H1 (cell line): ENCODE measurements around the gene RSPH9. TPM values are rescaled to one million over a fixed set of nuclear protein-coding genes. Genes with fewer than 3 reads are reported as not detected.

Source experiments
- CTCF ChIA-PET: fragments of 300-600 bp; sonication (Branson Sonifier 250); formaldehyde crosslinking; loops from one replicate; lab custom pipeline; 2021; ENCODE audit not compliant: partially characterized antibody; lab: Charles Lee
- POLR2A ChIA-PET: fragments of 300-600 bp; sonication (Branson Sonifier 250); formaldehyde crosslinking; loops from one replicate; lab custom pipeline; 2021; ENCODE audit warnings: inconsistent platforms; ENCODE audit not compliant: partially characterized antibody; lab: Charles Lee
- DNase-seq, 2 experiments: peaks; one replicate each; pipeline versions ENCODE4 v3.0.0 to v3.0.0-alpha.2; 2010 to 2022; ENCODE audit warnings: low spot score in 2 of 2, low read depth in 1 of 2, mixed read lengths in 1 of 2
- FAIRE-seq: peaks from 2 replicates; lab custom pipeline; 2011; peaks lifted over from hg19 to GRCh38; lab: Jason Lieb, UNC
- H2AFZ ChIP-seq: 2 replicates; pipeline ENCODE4 v1.8.1; 2012; ENCODE audit warnings: low read length, inconsistent platforms
- H2AK5ac ChIP-seq: 2 replicates; pipeline ENCODE4 v1.6.1; 2013; ENCODE audit warnings: low read depth, low read length
- H2BK120ac ChIP-seq: replicated peaks from 2 replicates; pipeline ENCODE3; 2013; ENCODE audit warnings: low read depth, low read length, inconsistent platforms
- H2BK12ac ChIP-seq: 2 replicates; pipeline ENCODE4 v1.6.1; 2013; ENCODE audit warnings: low read depth, low read length
- H2BK15ac ChIP-seq: 2 replicates; pipeline ENCODE4 v1.6.1; 2013; ENCODE audit warnings: low read length
- H2BK20ac ChIP-seq: 2 replicates; pipeline ENCODE4 v1.6.1; 2013; ENCODE audit warnings: low read length
- H2BK5ac ChIP-seq: 2 replicates; pipeline ENCODE4 v1.6.1; 2013; ENCODE audit warnings: low read depth, low read length
- H3K14ac ChIP-seq: 2 replicates; pipeline ENCODE4 v1.6.1; 2013; ENCODE audit warnings: inconsistent platforms; ENCODE audit not compliant: insufficient read length
- H3K18ac ChIP-seq: 2 replicates; pipeline ENCODE4 v1.6.1; 2013; ENCODE audit warnings: low read length; ENCODE audit errors: extremely low read depth
- H3K23ac ChIP-seq: 2 replicates; pipeline ENCODE4 v1.6.1; 2013; ENCODE audit warnings: inconsistent platforms; ENCODE audit not compliant: insufficient read length
- H3K23me2 ChIP-seq: 2 replicates; pipeline ENCODE4 v1.6.1; 2013; ENCODE audit warnings: low read depth, low read length
- H3K27ac ChIP-seq: 2 replicates; pipeline ENCODE4 v1.6.1; 2011; ENCODE audit warnings: low read depth, low read length, inconsistent platforms
- H3K27me3 ChIP-seq, 4 experiments: replicated peaks in 1 of 4; 1 replicate in 1 of 4; 2 replicates in 3 of 4; pipeline versions ENCODE4 v1.6.1 to v1.8.1; 2011 to 2013; ENCODE audit warnings: low read length in 3 of 4, mild to moderate bottlenecking in 3 of 4, inconsistent platforms in 2 of 4, mixed read lengths in 2 of 4, moderate library complexity in 1 of 4; ENCODE audit not compliant: control insufficient read depth in 3 of 4, insufficient read depth in 3 of 4; ENCODE audit errors: extremely low read depth in 1 of 4
- H3K36me3 ChIP-seq, 4 experiments: 2 replicates each; pipeline versions ENCODE4 v1.6.1 to v1.8.1; 2011 to 2013; ENCODE audit warnings: mild to moderate bottlenecking in 4 of 4, low read length in 3 of 4, moderate library complexity in 2 of 4, control low read depth in 1 of 4, inconsistent platforms in 1 of 4; ENCODE audit not compliant: insufficient read depth in 4 of 4, control insufficient read depth in 2 of 4
- H3K4ac ChIP-seq: replicated peaks from 2 replicates; pipeline ENCODE3; 2013; ENCODE audit warnings: low read length, low read depth, mixed read lengths, inconsistent platforms; ENCODE audit not compliant: insufficient read length
- H3K4me1 ChIP-seq, 4 experiments: replicated peaks in 1 of 4; 1 replicate in 1 of 4; 2 replicates in 3 of 4; pipeline versions ENCODE4 v1.6.1 to v1.8.1; 2011 to 2013; ENCODE audit warnings: low read length in 3 of 4, inconsistent platforms in 2 of 4, mixed read lengths in 1 of 4; ENCODE audit not compliant: insufficient read depth in 4 of 4, control insufficient read depth in 3 of 4
- H3K4me2 ChIP-seq, 2 experiments: 2 replicates each; pipeline versions ENCODE4 v1.6.1 to v1.8.1; 2011 to 2013; ENCODE audit warnings: low read depth in 2 of 2, low read length in 2 of 2, control low read depth in 1 of 2, inconsistent platforms in 1 of 2, mild to moderate bottlenecking in 1 of 2; ENCODE audit not compliant: insufficient read depth in 1 of 2
- H3K4me3 ChIP-seq, 4 experiments: fragments of 200-600, 300-600 bp in 1 of 4; sonication (generic), shearing (Covaris generic), sonication (Bioruptor Twin) in 1 of 4; 2 replicates each; pipeline versions ENCODE4 v1.5.1 to v1.8.1; 2011 to 2016; ENCODE audit warnings: low read length in 4 of 4, low read depth in 3 of 4, control low read depth in 2 of 4, inconsistent platforms in 2 of 4, mild to moderate bottlenecking in 2 of 4, mixed read lengths in 1 of 4, moderate library complexity in 1 of 4; ENCODE audit not compliant: insufficient read depth in 2 of 4; ENCODE audit errors: extremely low read depth in 1 of 4
- H3K56ac ChIP-seq: replicated peaks from 2 replicates; pipeline ENCODE3; 2013; ENCODE audit warnings: low read depth, mild to moderate bottlenecking, mixed read lengths, low read length, inconsistent platforms; ENCODE audit not compliant: insufficient read length
- H3K79me1 ChIP-seq: 2 replicates; pipeline ENCODE4 v1.6.1; 2013; ENCODE audit warnings: low read depth, low read length, control low read depth
- H3K79me2 ChIP-seq, 2 experiments: 2 replicates each; pipeline versions ENCODE4 v1.6.1 to v1.8.1; 2012 to 2013; ENCODE audit warnings: low read length in 2 of 2, mild to moderate bottlenecking in 2 of 2, inconsistent platforms in 1 of 2; ENCODE audit not compliant: insufficient read depth in 2 of 2, control insufficient read depth in 1 of 2
- H3K9ac ChIP-seq, 4 experiments: replicated peaks in 1 of 4; 1 replicate in 1 of 4; 2 replicates in 3 of 4; pipeline versions ENCODE4 v1.6.1 to v1.8.1; 2011 to 2013; ENCODE audit warnings: low read depth in 3 of 4, low read length in 3 of 4, control low read depth in 2 of 4, mild to moderate bottlenecking in 2 of 4, moderate library complexity in 2 of 4, inconsistent platforms in 1 of 4; ENCODE audit errors: extremely low read depth in 1 of 4
- H3K9me3 ChIP-seq, 2 experiments: 2 replicates each; pipeline versions ENCODE4 v1.6.1 to v1.8.1; 2012 to 2013; ENCODE audit warnings: mild to moderate bottlenecking in 2 of 2, moderate library complexity in 2 of 2, control low read depth in 1 of 2, inconsistent platforms in 1 of 2, low read depth in 1 of 2, low read length in 1 of 2, mixed read lengths in 1 of 2; ENCODE audit not compliant: insufficient read depth in 2 of 2
- H4K20me1 ChIP-seq, 2 experiments: replicated peaks in 1 of 2; 2 replicates each; pipeline versions ENCODE3 to v1.8.1; 2011 to 2013; ENCODE audit warnings: inconsistent platforms in 2 of 2, low read length in 2 of 2, mild to moderate bottlenecking in 1 of 2; ENCODE audit not compliant: insufficient read depth in 2 of 2, control insufficient read depth in 1 of 2
- H4K5ac ChIP-seq: 2 replicates; pipeline ENCODE4 v1.6.1; 2013; ENCODE audit warnings: low read length, low read depth, mixed read lengths, inconsistent platforms; ENCODE audit not compliant: insufficient read length
- H4K8ac ChIP-seq: 2 replicates; pipeline ENCODE4 v1.8.0; 2013; ENCODE audit warnings: mild to moderate bottlenecking, moderate library complexity, low read length, inconsistent platforms; ENCODE audit not compliant: insufficient read depth; ENCODE audit errors: extremely low read depth
- H4K91ac ChIP-seq: replicated peaks from 2 replicates; pipeline ENCODE3; 2013; ENCODE audit warnings: low read length, mixed read lengths, inconsistent platforms; ENCODE audit not compliant: insufficient read length
- ATF2 ChIP-seq: IDR thresholded peaks from 2 replicates; pipeline ENCODE4 v1.6.1; 2012; ENCODE audit warnings: low read length, inconsistent platforms
- BRCA1 ChIP-seq: IDR thresholded peaks from 2 replicates; pipeline ENCODE4 v1.6.1; 2012; ENCODE audit warnings: low read depth, low read length, improper control_type of control experiment
- CHD2 ChIP-seq: IDR thresholded peaks from 2 replicates; pipeline ENCODE4 v1.6.1; 2012; ENCODE audit warnings: low read length, improper control_type of control experiment
- E2F6 ChIP-seq: IDR thresholded peaks from 2 replicates; pipeline ENCODE4 v1.6.1; 2012; ENCODE audit warnings: inconsistent platforms
- EP300 ChIP-seq, 2 experiments: IDR thresholded peaks; 1 replicate in 1 of 2; 2 replicates in 1 of 2; pipeline ENCODE4 v1.6.1; 2011 to 2012; ENCODE audit warnings: low read depth in 2 of 2, low read length in 2 of 2, mild to moderate bottlenecking in 2 of 2, borderline replicate concordance in 1 of 2, inconsistent platforms in 1 of 2, moderate library complexity in 1 of 2
- EZH2 ChIP-seq: fragments of 200-600 bp; sonication (generic); IDR thresholded peaks from 2 replicates; pipeline ENCODE4 v1.7.1; 2012; ENCODE audit warnings: low read depth, mild to moderate bottlenecking, moderate library complexity, low read length, inconsistent platforms; ENCODE audit not compliant: severe bottlenecking
- GTF2F1 ChIP-seq: IDR thresholded peaks from 2 replicates; pipeline ENCODE4 v1.6.1; 2012; ENCODE audit warnings: low read depth, low read length, improper control_type of control experiment, borderline replicate concordance
- NRF1 ChIP-seq: IDR thresholded peaks from 2 replicates; pipeline ENCODE4 v1.6.1; 2011; ENCODE audit warnings: mild to moderate bottlenecking, low read depth, low read length, improper control_type of control experiment
- SIRT6 ChIP-seq: IDR thresholded peaks from one replicate; pipeline ENCODE4 v1.7.1; 2012; ENCODE audit warnings: low read length, inconsistent platforms
- WGBS, 2 experiments: shearing (Covaris generic) in 1 of 2; methylation state at CpG; one replicate each; pipeline versions ENCODE4 v1.1.6 to v1.1.7; 2013 to 2015; ENCODE audit warnings: low lambda C conversion rate in 2 of 2, mixed read lengths in 2 of 2, inconsistent platforms in 1 of 2, low coverage in 1 of 2, missing lambda C conversion rate in 1 of 2; ENCODE audit not compliant: insufficient replicate concordance in 2 of 2, insufficient coverage in 1 of 2, insufficient read length in 1 of 2; ENCODE audit errors: extremely low coverage in 1 of 2, missing lambda C conversion rate in 1 of 2; 5-methylcytosine and 5-hydroxymethylcytosine counted together
- polyA plus RNA-seq, 7 experiments: library from polyadenylated mRNA; depleted of rRNA in 3 of 7; stranded (reverse) in 5 of 7; unstranded in 2 of 7; fragments of >200 nt in 5 of 7; fragments of 200-250 nt in 2 of 7; gene quantifications; 1 replicate in 5 of 7; 2 replicates in 1 of 7; 4 replicates in 1 of 7; pipeline versions ENCODE4 v1.2.1 to v1.2.3, GENCODE V29; 2011 to 2013; ENCODE audit warnings: missing spikeins in 2 of 7, mixed read lengths in 2 of 7
- total RNA-seq: library from RNA; stranded (reverse); fragmentation: NEBNext Ultra II Directional; extraction: Animal tissue kit (Norgen Biotek cat#: 25700); gene quantifications from 2 replicates; pipeline ENCODE4 v1.2.1, GENCODE V29; 2021

RSPH9 gene
- total and polyA plus RNA-seq, 2 of the 8 experiments (the other 6 are each of a cell fraction or from before 2014, with no cell fraction given) = 0.15 to 0.23 TPM

GRCh38 chr6:43707767-43708166, 62.9 kb downstream of the RSPH9 start:
- Histone ChIP-seq H3K4ac (no peak overlapping the region), H4K8ac (no peak overlapping the region), H3K4me2 (no peak overlapping the region), H2AFZ (no peak overlapping the region), H3K27me3 (no peaks in the 10 kb centered on the region), H2BK12ac (no peak overlapping the region), H3K27ac (no peak overlapping the region), H3K79me1 (no peaks in the 10 kb centered on the region), H2BK20ac (no peak overlapping the region), H2BK5ac (no peak overlapping the region), H4K20me1 (no peaks in the 10 kb centered on the region), H3K56ac (no peak overlapping the region), H3K79me2 (no peaks in the 10 kb centered on the region), H3K9ac (no peak overlapping the region; a peak in 1 of 7 replicates), H4K91ac (no peak overlapping the region), H3K4me3 (no peak overlapping the region), H4K5ac (no peak overlapping the region), H2BK15ac (no peak overlapping the region), H3K36me3 (no peaks in the 10 kb centered on the region), H3K4me1 (peaks cover 12 to 25% (median 13%) of the 10 kb centered on the region in 4 experiments), H2BK120ac (no peak overlapping the region), H3K14ac (no peak overlapping the region), H3K23ac (no peak overlapping the region), H2AK5ac (no peak overlapping the region), H3K23me2 (no peaks in the 10 kb centered on the region), H3K18ac (no peak overlapping the region), H3K9me3 (no peaks in the 10 kb centered on the region)
- DNase-seq (no peak), FAIRE-seq (no peak)
- WGBS, 2 experiments = 89% methylated on average over 1 of the region's 1 CpG; no CpG with 5 or more reads in 1 of the 2 experiments
- POLR2A ChIA-PET = interaction anchor here (1.0 kb wide), 1 partner anchor 40 kb away, joined by 5 read pairs; no protein-coding TSS in a partner anchor
- CTCF ChIA-PET = interaction anchor here (0.6 to 1.7 kb wide), 5 partner anchors 12 to 913 kb away, joined by 3 to 4 read pairs (median 3); no protein-coding TSS in a partner anchor
- TF ChIP-seq GTF2F1 (no peak), CHD2 (no peak), BRCA1 (no peak), ATF2 (no peak), E2F6 (no peak), EZH2 (no peak), SIRT6 (no peak), NRF1 (no peak), EP300 (IDR thresholded peaks at IDR 0.05; ENCODE audit: borderline replicate concordance in 1 of 2, low read depth in 2 of 2, low read length in 2 of 2) (no peak)
